ENCODE results near the gene AJM1. TPM values are rescaled to one million over a fixed set of nuclear protein-coding genes. Genes with fewer than 3 reads are reported as not detected.

The AJM1 gene
- polyA plus RNA-seq, 3 donors = 0.10 to 2.0 (median 0.18) TPM

- no peaks in the 10 kb centered on the region for H3K4me1 Mint-ChIP-seq
- H2AFZ ChIP-seq (ENCODE audit: insufficient read depth, low read depth, low read length, poor library complexity, severe bottlenecking) = no peak overlapping the region
- DNase-seq = no peak
- no peak overlapping the region for H3K4me3 Mint-ChIP-seq
- no peaks in the 10 kb centered on the region for H3K27me3 Mint-ChIP-seq (ENCODE audit: low read depth in 3 of 3)
- H3K9me3 Mint-ChIP-seq = no peaks in the 10 kb centered on the region
- H3K27ac ChIP-seq (ENCODE audit: low read depth in 1 of 2, low read length in 2 of 2) = no peak overlapping the region
- H3K9ac ChIP-seq (ENCODE audit: insufficient read depth, low read length, poor library complexity, severe bottlenecking) = no peak overlapping the region
- H3K27ac Mint-ChIP-seq = no peak overlapping the region
- no peak overlapping the region for H3K4me2 ChIP-seq (replicated peaks; ENCODE audit: extremely low read depth, low read length, poor library complexity, severe bottlenecking)
- no peak overlapping the region for H3K4me3 ChIP-seq (replicated peaks in 1 of 3; ENCODE audit: low read depth in 2 of 3, low read length in 3 of 3)
- peaks cover 7% of the 10 kb centered on the region in 2 donors for H3K36me3 ChIP-seq (replicated peaks in 1 of 2; ENCODE audit: control insufficient read depth in 1 of 2, insufficient read depth in 2 of 2, low read length in 2 of 2)
- no peaks in the 10 kb centered on the region for H3K4me1 ChIP-seq (ENCODE audit: control insufficient read depth in 1 of 2, insufficient read depth in 2 of 2, low read length in 2 of 2)
- peaks cover 23% of the 10 kb centered on the region for H4K20me1 ChIP-seq (ENCODE audit: insufficient read depth, low read length)
- TF ChIP-seq CTCF (IDR thresholded peaks at IDR 0.05) = no peak
- no peaks in the 10 kb centered on the region for H3K27me3 ChIP-seq (ENCODE audit: control insufficient read depth in 2 of 2, insufficient read depth in 2 of 2, low read length in 2 of 2)
- 76% methylated on average over 10 of the region's 15 CpGs for whole genome bisulfite sequencing (ENCODE audit: insufficient coverage)
- no peaks in the 10 kb centered on the region for H3K9me3 ChIP-seq (replicated peaks in 1 of 2; ENCODE audit: control insufficient read depth in 1 of 2, insufficient read depth in 1 of 2, low read length in 2 of 2)
- H3K36me3 Mint-ChIP-seq = peaks cover 3 to 8% of the 10 kb centered on the region in 2 donors
- H3K79me2 ChIP-seq (ENCODE audit: insufficient read depth, low read length) = no peaks in the 10 kb centered on the region
- intact Hi-C loops (cut with micrococcal nuclease) = no loop called here
These were observed 13.8 kb downstream of the AJM1 start for GRCh38 chr9:136856079-136856476.

- TF ChIP-seq CTCF (IDR thresholded peaks at IDR 0.05) = no peak
- intact Hi-C loops (cut with micrococcal nuclease) = no loop called here
- H3K4me1 ChIP-seq (ENCODE audit: control insufficient read depth in 1 of 2, insufficient read depth in 2 of 2, low read length in 2 of 2) = no peaks in the 10 kb centered on the region
- H3K27ac ChIP-seq (ENCODE audit: low read depth in 1 of 2, low read length in 2 of 2) = no peak overlapping the region
- no peak overlapping the region for H3K4me3 ChIP-seq (replicated peaks in 1 of 3; ENCODE audit: low read depth in 2 of 3, low read length in 3 of 3)
- Mint-ChIP-seq H3K9me3 (no peaks in the 10 kb centered on the region), H3K27me3 (ENCODE audit: low read depth in 3 of 3) (no peaks in the 10 kb centered on the region), H3K4me3 (no peak overlapping the region), H3K27ac (no peak overlapping the region), H3K36me3 (peaks cover 8 to 12% of the 10 kb centered on the region in 2 donors), H3K4me1 (no peaks in the 10 kb centered on the region)
- H4K20me1 ChIP-seq (ENCODE audit: insufficient read depth, low read length) = peaks cover 28% of the 10 kb centered on the region
- peaks cover 10 to 13% of the 10 kb centered on the region in 2 donors for H3K36me3 ChIP-seq (replicated peaks in 1 of 2; ENCODE audit: control insufficient read depth in 1 of 2, insufficient read depth in 2 of 2, low read length in 2 of 2)
- H3K27me3 ChIP-seq (ENCODE audit: control insufficient read depth in 2 of 2, insufficient read depth in 2 of 2, low read length in 2 of 2) = no peaks in the 10 kb centered on the region
- no peaks in the 10 kb centered on the region for H3K9me3 ChIP-seq (replicated peaks in 1 of 2; ENCODE audit: control insufficient read depth in 1 of 2, insufficient read depth in 1 of 2, low read length in 2 of 2)
- H3K9ac ChIP-seq (ENCODE audit: insufficient read depth, low read length, poor library complexity, severe bottlenecking) = no peak overlapping the region
- H3K79me2 ChIP-seq (ENCODE audit: insufficient read depth, low read length) = no peaks in the 10 kb centered on the region
- H2AFZ ChIP-seq (ENCODE audit: insufficient read depth, low read depth, low read length, poor library complexity, severe bottlenecking) = no peak overlapping the region
- H3K4me2 ChIP-seq (replicated peaks; ENCODE audit: extremely low read depth, low read length, poor library complexity, severe bottlenecking) = no peak overlapping the region
- no peak for DNase-seq
- WGBS (ENCODE audit: insufficient coverage) = 76% methylated on average over 11 of the region's 14 CpGs
These were observed 14.4 kb downstream of the AJM1 start for GRCh38 chr9:136856541-136857141.
